Measurements from ENCODE around the gene TMEM9B.

The TMEM9B gene

DNA sequence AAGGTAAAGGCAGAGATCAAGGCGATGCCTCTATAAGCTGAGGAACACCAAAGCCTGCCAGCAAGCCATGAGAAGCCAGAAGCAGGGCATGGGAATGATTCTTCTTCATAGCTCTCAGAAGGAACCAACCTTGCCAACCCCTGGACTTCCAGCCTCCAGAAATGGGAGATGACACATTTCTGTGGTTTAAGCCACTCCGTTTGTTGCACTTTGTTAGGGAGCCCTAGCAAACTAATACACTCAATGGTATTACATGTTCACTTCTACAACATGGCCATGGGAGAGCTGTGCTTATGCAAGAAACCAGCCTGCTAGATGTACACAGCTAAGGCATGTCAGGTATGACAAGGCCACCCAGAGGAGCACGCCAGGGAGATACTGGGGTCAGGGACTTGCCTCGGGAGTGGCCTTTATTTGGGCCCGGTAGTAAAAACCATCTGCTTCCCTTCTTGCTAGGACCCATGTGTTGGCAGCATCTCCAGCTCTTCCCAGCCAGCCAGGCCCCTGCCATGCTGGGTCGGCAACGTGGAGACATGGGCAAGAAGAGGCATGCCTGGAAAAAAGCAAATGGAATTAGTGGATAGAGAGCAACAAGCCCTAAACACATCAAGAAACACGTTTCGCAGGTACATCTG lies 35.1 kb downstream of the TMEM9B start:
- TF ChIP-seq SIN3A (IDR thresholded peaks at IDR 0.05; ENCODE audit: borderline replicate concordance, insufficient read depth, low read length), result no peak
- TF ChIP-seq POLR2AphosphoS5 (IDR thresholded peaks at IDR 0.05; ENCODE audit: low read depth, low read length), result no peak
- no peak for TF ChIP-seq FOXP2 (optimal IDR thresholded peaks at IDR 0.05; ENCODE audit: borderline replicate concordance, extremely low read depth, extremely low read length, insufficient read depth)
- TF ChIP-seq, protein P1, sequence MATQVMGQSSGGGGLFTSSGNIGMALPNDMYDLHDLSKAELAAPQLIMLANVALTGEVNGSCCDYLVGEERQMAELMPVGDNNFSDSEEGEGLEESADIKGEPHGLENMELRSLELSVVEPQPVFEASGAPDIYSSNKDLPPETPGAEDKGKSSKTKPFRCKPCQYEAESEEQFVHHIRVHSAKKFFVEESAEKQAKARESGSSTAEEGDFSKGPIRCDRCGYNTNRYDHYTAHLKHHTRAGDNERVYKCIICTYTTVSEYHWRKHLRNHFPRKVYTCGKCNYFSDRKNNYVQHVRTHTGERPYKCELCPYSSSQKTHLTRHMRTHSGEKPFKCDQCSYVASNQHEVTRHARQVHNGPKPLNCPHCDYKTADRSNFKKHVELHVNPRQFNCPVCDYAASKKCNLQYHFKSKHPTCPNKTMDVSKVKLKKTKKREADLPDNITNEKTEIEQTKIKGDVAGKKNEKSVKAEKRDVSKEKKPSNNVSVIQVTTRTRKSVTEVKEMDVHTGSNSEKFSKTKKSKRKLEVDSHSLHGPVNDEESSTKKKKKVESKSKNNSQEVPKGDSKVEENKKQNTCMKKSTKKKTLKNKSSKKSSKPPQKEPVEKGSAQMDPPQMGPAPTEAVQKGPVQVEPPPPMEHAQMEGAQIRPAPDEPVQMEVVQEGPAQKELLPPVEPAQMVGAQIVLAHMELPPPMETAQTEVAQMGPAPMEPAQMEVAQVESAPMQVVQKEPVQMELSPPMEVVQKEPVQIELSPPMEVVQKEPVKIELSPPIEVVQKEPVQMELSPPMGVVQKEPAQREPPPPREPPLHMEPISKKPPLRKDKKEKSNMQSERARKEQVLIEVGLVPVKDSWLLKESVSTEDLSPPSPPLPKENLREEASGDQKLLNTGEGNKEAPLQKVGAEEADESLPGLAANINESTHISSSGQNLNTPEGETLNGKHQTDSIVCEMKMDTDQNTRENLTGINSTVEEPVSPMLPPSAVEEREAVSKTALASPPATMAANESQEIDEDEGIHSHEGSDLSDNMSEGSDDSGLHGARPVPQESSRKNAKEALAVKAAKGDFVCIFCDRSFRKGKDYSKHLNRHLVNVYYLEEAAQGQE (IDR thresholded peaks at IDR 0.05; ENCODE audit: insufficient read depth in 1 of 2, low read depth in 2 of 2, low read length in 2 of 2), result no peak
- TF ChIP-seq TAF1 (IDR thresholded peaks at IDR 0.05; ENCODE audit: borderline replicate concordance, insufficient read depth, low read length), result no peak

DNA sequence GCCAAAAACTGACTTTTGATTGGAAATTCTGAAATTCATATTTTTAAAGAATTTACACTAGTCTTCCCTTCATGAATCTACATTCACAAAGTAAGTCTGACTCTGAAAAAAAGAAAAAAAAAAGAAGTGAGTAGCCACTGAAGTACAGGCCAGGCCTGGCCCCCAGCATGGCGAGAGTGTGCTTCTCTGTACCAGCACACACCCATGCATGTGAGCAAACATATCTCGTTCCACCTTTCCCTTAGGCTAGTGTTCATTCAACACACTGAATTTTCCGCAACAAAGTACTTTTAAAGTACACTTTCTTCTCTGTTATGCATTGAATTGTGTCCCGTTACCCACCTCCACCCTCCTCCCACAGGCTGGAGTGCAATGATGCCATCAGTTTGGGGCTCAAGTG lies 36.0 kb downstream of the TMEM9B start:
- TF ChIP-seq, protein P1 (IDR thresholded peaks at IDR 0.05; ENCODE audit: insufficient read depth in 1 of 2, low read depth in 2 of 2, low read length in 2 of 2), result no peak
- TF ChIP-seq TAF1 (IDR thresholded peaks at IDR 0.05; ENCODE audit: borderline replicate concordance, insufficient read depth, low read length) (no peak), FOXP2 (optimal IDR thresholded peaks at IDR 0.05; ENCODE audit: borderline replicate concordance, extremely low read depth, extremely low read length, insufficient read depth) (no peak), POLR2AphosphoS5 (IDR thresholded peaks at IDR 0.05; ENCODE audit: low read depth, low read length) (no peak), SIN3A (IDR thresholded peaks at IDR 0.05; ENCODE audit: borderline replicate concordance, insufficient read depth, low read length) (no peak)

DNA sequence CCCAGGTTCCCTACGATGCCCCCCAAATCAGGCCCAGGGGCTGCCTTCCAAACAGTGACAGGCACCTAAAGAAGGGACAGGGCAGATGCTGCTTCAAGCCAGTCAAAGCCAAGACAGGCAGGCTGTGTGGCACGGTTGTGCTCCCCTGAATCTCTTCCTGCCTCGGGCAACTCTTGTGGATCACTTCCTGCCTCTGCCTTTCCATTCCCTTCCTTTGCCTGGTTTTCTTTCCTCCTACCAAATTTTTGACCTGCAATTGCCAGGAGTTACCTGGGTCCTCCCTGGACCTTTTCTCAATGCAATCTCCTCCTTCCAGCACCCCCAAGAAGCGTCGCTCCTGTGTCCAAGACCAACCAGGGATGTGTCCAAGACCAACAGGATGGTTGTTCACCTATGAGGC lies 37.0 kb downstream of the TMEM9B start:
- TF ChIP-seq SIN3A (IDR thresholded peaks at IDR 0.05; ENCODE audit: borderline replicate concordance, insufficient read depth, low read length) (no peak), FOXP2 (optimal IDR thresholded peaks at IDR 0.05; ENCODE audit: borderline replicate concordance, extremely low read depth, extremely low read length, insufficient read depth) (no peak), POLR2AphosphoS5 (IDR thresholded peaks at IDR 0.05; ENCODE audit: low read depth, low read length) (no peak), TAF1 (IDR thresholded peaks at IDR 0.05; ENCODE audit: borderline replicate concordance, insufficient read depth, low read length) (no peak)
- TF ChIP-seq, protein P1 (IDR thresholded peaks at IDR 0.05; ENCODE audit: insufficient read depth in 1 of 2, low read depth in 2 of 2, low read length in 2 of 2), result no peak

DNA sequence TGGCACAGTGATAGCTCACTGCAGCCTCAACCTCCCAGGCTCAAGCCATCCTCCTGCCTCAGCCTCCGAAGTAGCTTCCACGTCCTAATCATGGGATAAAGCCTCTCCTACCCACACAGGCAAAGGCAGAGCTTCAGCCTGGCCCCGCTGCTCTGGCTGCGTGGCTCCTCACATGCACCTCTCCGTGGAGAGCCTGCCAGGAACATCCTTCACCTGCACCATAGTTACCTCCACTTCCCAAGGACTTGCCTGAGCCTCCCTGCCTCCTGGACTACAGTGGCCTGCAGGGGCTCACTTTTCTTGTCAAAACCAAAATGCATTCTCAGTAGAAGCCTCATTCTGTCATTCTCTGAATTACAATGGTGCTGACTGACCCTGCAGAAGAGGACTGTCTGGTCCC lies 38.0 kb downstream of the TMEM9B start:
- no peak for TF ChIP-seq POLR2AphosphoS5 (IDR thresholded peaks at IDR 0.05; ENCODE audit: low read depth, low read length)
- TF ChIP-seq SIN3A (IDR thresholded peaks at IDR 0.05; ENCODE audit: borderline replicate concordance, insufficient read depth, low read length), result no peak
- no peak for TF ChIP-seq TAF1 (IDR thresholded peaks at IDR 0.05; ENCODE audit: borderline replicate concordance, insufficient read depth, low read length)
- no peak for TF ChIP-seq FOXP2 (optimal IDR thresholded peaks at IDR 0.05; ENCODE audit: borderline replicate concordance, extremely low read depth, extremely low read length, insufficient read depth)
- TF ChIP-seq, protein P1 (IDR thresholded peaks at IDR 0.05; ENCODE audit: insufficient read depth in 1 of 2, low read depth in 2 of 2, low read length in 2 of 2), result no peak

All from PFSK-1 (cell line).